SK-N-MC (cell line): ENCODE data around the gene TVP23C.
"Not testable (repeated sequence)": the region's sequence is repeated elsewhere in the genome, so short reads cannot be mapped to it uniquely, and the experiment has no call there.

Experiments used
- DNase-seq: peaks from one replicate; pipeline ENCODE4 v3.0.0-alpha.2; 2011; ENCODE audit warnings: low read depth, low spot score
- H3K27ac ChIP-seq: fragments of 200-600 bp; sonication (generic); 2 replicates; pipeline ENCODE4 v1.5.1; 2016; ENCODE audit warnings: mixed run types
- H3K36me3 ChIP-seq: fragments of 200-600 bp; sonication (generic); 2 replicates; pipeline ENCODE4 v1.6.1; 2017; ENCODE audit warnings: antibody characterized with exemption, low read length, mixed read lengths; ENCODE audit not compliant: insufficient read depth
- H3K4me3 ChIP-seq: fragments of 200-600 bp; sonication (generic); 2 replicates; pipeline ENCODE4 v1.5.1; 2016
- H3K9ac ChIP-seq: fragments of 200-600 bp; sonication (generic); 2 replicates; pipeline ENCODE4 v1.8.0; 2017; ENCODE audit warnings: mixed run types, mixed read lengths; ENCODE audit not compliant: insufficient read length
- H3K9me3 ChIP-seq: fragments of 200-600 bp; sonication (generic); 2 replicates; pipeline ENCODE4 v1.6.1; 2017; ENCODE audit warnings: low read depth, mild to moderate bottlenecking, antibody characterized with exemption, low read length, moderate library complexity, mixed read lengths
- EZH2 ChIP-seq: fragments of 200-600 bp; sonication (generic); IDR thresholded peaks from one replicate; pipeline ENCODE4 v1.6.1; 2017; ENCODE audit warnings: antibody characterized with exemption
- FOXP2 ChIP-seq: optimal IDR thresholded peaks from 2 replicates; pipeline ENCODE3; 2011; ENCODE audit warnings: mild to moderate bottlenecking, moderate library complexity; ENCODE audit not compliant: insufficient read depth; ENCODE audit errors: extremely low read length, control extremely low read depth
- POLR2AphosphoS5 ChIP-seq: IDR thresholded peaks from 2 replicates; pipeline ENCODE4 v1.6.1; 2012; ENCODE audit warnings: mild to moderate bottlenecking, low read depth, low read length, borderline replicate concordance

The TVP23C gene

GRCh38 chr17:15557334-15557832, 5.9 kb downstream of the TVP23C start:
- DNase-seq, H3K9me3 ChIP-seq, H3K36me3 ChIP-seq, H3K27ac ChIP-seq, H3K9ac ChIP-seq, H3K4me3 ChIP-seq: not testable (repeated sequence)

GRCh38 chr17:15552932-15553331, 10.4 kb downstream of the TVP23C start:
- H3K9ac ChIP-seq, H3K36me3 ChIP-seq, H3K27ac ChIP-seq, H3K4me3 ChIP-seq, H3K9me3 ChIP-seq, DNase-seq: not testable (repeated sequence)

DNA sequence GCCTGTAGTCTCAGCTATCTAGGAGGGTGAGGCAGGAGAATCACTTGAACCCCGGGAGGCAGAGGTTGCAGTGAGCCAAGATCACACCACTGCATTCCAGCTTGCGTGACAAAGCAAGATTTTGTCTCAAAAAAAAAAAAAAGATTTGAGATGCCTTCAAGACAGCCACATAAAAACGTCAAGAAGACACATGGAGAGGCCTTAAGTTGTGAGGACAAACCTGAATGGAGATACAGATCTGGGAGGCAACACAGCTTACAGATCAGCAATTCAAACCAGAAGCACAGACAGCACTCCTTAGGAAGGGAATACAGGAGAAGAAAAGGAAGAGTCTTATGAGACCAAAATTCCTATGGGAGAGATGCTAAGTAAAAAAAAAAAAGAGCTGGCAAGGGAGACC, 13.7 kb downstream of the TVP23C start:
- not testable (repeated sequence) for DNase-seq, H3K27ac ChIP-seq, H3K4me3 ChIP-seq, H3K36me3 ChIP-seq, H3K9ac ChIP-seq, H3K9me3 ChIP-seq

GRCh38 chr17:15546604-15547003, 16.7 kb downstream of the TVP23C start:
- not testable (repeated sequence) for H3K9ac ChIP-seq, DNase-seq, H3K36me3 ChIP-seq, H3K9me3 ChIP-seq, H3K4me3 ChIP-seq, H3K27ac ChIP-seq

DNA sequence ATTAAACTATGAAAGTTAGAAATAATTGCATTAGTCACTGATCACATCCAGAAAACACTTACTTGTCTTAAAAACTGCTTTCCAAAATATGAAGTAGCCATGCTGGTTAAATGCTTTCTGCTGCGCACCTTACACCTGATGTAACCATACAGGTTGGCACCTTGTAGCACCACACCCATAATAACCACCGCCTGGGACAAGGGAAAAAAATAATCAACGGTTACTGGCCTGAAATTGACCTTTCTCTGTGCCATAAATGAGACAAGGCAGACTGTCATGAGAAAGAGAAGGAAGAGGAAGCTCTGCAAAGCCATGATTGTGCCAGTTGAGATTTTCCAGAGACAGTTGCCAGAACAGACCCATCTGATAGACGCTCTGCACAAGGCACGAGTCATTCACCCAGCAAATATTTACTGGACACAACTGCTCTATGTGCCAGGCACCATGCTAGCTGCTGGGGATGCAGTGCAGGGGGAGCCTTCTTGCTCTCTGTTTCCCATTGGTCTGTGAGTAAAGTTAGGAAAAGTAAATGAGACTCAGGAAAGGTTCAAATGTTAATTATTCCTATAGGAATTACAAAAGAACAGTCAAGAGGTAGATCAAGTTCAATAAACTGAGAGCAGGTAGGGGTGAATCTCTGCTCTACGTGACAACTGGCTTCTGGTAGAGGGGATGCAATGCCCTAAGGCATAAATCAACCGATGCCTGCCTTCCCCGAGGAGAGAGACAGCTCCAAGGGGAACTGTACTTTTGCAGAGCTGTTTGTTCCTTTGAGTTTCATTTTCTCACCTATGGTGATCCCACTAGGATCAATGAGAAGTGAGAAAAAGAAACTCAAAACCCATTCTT, 22.7 kb downstream of the TVP23C start:
- not testable (repeated sequence) for H3K27ac ChIP-seq, H3K4me3 ChIP-seq, H3K9me3 ChIP-seq, DNase-seq, H3K36me3 ChIP-seq, H3K9ac ChIP-seq

- H3K27ac ChIP-seq, H3K9me3 ChIP-seq, H3K4me3 ChIP-seq, H3K9ac ChIP-seq, DNase-seq, H3K36me3 ChIP-seq: not testable (repeated sequence)
Observed at GRCh38 chr17:15533122-15533521, 30.2 kb downstream of the TVP23C start.

DNA sequence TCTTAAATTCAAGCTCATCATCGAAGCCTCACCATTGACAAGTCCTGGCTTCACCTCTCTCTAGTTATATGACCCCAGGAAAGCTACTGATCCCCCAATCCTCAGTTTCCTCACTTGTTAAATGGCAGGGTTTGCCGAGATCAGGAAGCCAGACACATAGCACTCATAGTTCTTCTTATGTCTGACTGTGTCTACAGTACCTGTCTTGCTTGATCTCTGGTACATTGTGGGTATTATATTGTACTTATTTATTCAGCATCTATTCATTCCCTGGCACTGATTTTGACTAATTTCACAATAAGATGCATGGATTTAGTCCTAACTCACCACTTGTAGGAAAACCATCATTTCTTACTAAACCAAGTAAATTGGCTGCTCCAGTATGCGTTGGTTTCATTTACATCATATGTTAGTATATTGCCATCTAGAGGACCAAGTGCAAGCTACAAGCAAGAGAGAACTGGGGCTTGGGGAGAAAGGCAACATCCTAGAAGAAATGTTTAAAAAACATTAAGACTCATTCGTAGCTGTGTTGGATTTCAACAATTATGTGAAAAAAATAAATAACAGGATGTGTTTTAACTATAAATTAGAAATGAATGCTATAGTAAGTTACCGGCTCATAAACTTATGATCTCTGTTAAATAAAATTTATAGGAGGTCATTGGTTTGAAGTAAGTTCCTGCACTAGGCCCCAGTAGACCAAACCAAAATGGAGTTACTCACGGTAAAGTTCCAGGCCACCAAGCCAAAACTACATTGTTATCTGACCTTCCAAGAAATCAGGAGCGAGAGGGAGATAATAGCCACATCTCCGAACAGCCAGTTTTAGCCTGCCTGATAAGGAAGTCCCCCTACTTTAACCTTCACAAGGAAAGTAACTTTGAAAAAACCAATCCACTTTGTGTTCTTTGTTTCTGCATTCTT, 36.7 kb downstream of the TVP23C start:
- H3K36me3 ChIP-seq, H3K4me3 ChIP-seq, H3K9ac ChIP-seq, DNase-seq, H3K27ac ChIP-seq, H3K9me3 ChIP-seq: not testable (repeated sequence)

DNA sequence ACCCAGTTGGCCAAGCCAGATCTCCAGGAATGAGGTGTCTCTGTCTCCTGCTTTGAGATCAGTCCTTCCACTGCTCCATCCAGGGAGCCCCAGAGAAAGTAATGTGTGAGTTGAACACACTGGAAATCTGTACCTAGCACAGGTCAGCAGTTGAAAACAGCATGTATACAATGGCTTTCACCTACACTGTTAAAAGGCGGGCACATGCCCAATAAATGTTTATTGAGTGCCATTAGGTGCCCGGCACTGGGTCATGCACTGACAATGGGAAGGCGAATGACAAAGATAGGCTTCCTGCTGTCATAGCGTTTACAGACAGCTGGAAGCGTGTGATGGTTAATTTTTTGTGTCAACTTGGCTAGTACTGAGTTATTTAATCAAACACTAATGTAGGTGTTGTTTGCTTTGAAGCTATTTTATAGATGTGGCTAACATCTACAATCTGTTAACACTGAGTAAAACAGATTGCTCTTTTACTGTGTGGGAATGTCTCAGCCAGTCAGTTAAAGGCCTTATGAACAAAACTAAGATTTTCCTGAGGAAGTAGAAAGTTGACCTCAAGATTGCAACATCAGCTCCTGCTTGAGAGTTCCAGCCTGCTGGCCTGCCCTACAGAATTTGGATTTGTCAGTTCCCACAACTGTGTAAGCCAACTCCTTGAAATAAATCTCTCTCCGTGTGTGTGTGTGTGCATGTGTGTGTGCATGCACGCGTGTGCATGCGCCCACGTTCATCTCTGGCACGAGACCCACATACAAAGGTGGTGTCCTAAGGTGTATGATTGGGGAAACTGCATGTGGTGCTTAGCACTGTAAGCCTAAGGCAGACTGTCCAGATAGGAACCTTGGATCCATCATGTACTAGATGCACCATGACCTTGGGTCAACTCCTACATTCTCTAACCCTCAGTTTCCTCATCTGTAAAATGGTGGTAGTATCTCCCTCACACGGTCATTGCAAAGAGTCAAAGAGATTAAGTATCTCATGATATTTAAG, 38.0 kb downstream of the TVP23C start:
- H3K27ac ChIP-seq, DNase-seq, H3K36me3 ChIP-seq, H3K9ac ChIP-seq, H3K9me3 ChIP-seq, H3K4me3 ChIP-seq: not testable (repeated sequence)

- no peak for TF ChIP-seq EZH2
- no peak for TF ChIP-seq POLR2AphosphoS5
- no peak for TF ChIP-seq FOXP2
- Histone ChIP-seq H3K27ac (no peak overlapping the region), H3K9me3 (no peaks in the 10 kb centered on the region), H3K4me3 (no peak overlapping the region), H3K36me3 (no peaks in the 10 kb centered on the region), H3K9ac (no peak overlapping the region)
- no peak for DNase-seq
Observed at GRCh38 chr17:15516150-15516549, 47.1 kb downstream of the TVP23C start.
